HG03558 (cell line): ENCODE results near the gene TNNT2.

Experiments
- ATAC-seq: cut with Tn5 transposase; IDR thresholded peaks from one replicate; pipeline ENCODE4 v1.9.1; 2021; ENCODE audit warnings: moderate number of reproducible peaks; ENCODE audit not compliant: unreplicated experiment; ENCODE audit errors: extremely low read depth

TNNT2 gene

GRCh38 chr1:201377611-201378092 is at the start of gene TNNT2:
TNNT2 (minus strand) TSS chr1:201377680; CDS start chr1:201373254, 4,426 bp downstream.
- ATAC-seq = no peak

- ATAC-seq = no peak
Measured at GRCh38 chr1:201426479-201427310, 49.2 kb upstream of the TNNT2 start.

GRCh38 chr1:201424146-201424545 is 46.7 kb upstream of the TNNT2 start:
- no peak for ATAC-seq

GRCh38 chr1:201423655-201424054 is 46.2 kb upstream of the TNNT2 start:
- no peak for ATAC-seq

- ATAC-seq = no peak
Measured at GRCh38 chr1:201422436-201423030, 45.1 kb upstream of the TNNT2 start.

GRCh38 chr1:201422026-201422425 is 44.5 kb upstream of the TNNT2 start:
- no peak for ATAC-seq

- ATAC-seq = no peak
Measured at GRCh38 chr1:201421041-201421440, 43.6 kb upstream of the TNNT2 start.

GRCh38 chr1:201420608-201421002 is 43.1 kb upstream of the TNNT2 start:
- no peak for ATAC-seq

GRCh38 chr1:201419746-201420607 is 42.5 kb upstream of the TNNT2 start:
- ATAC-seq = no peak

GRCh38 chr1:201419256-201419655 is 41.8 kb upstream of the TNNT2 start:
- ATAC-seq = no peak

- ATAC-seq = no peak
Measured at GRCh38 chr1:201418461-201418860, 41.0 kb upstream of the TNNT2 start.

GRCh38 chr1:201414051-201414738 is 36.7 kb upstream of the TNNT2 start:
- ATAC-seq = no peak

DNA sequence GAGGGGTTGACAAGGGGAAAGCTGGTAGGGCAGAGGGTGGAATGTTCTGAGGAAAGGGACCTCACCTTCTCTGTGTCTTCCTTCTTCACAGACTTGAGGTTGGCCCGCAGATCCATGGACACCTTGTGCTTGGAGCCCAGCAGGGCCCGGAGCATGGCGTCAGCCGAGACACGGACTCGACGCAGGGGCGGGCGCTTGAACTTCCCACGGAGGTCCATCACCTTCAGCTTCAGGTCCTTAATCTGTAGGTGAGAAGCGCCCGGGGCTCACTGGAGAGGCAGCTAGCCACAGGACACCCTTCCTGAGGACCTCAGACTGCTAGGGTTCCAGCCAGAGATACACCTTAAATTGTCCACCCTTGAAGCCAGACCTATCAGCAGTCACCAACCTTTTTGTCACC is 33.8 kb upstream of the TNNT2 start:
- no peak for ATAC-seq

DNA sequence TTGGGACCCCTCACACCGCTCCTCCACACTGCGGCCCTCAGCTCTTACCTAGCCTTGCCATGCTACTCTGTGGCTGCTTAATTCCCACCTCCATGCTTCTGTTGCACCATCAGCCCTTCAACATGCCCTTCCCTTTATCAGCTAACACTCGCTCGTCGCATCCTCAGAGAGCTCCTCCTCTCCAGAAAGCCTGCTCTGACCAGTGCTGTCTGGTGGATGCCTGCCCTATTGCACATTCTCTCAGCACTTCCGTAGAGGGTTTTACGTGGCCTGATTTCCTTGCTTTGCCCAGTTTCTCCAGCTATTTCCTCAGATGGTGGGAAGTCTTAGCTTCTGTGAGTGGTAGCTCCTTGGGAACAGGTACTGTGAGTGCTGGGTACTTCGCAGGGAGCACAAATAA is 32.0 kb upstream of the TNNT2 start:
- no peak for ATAC-seq

- no peak for ATAC-seq
Measured at GRCh38 chr1:201408834-201409200, 31.3 kb upstream of the TNNT2 start.

DNA sequence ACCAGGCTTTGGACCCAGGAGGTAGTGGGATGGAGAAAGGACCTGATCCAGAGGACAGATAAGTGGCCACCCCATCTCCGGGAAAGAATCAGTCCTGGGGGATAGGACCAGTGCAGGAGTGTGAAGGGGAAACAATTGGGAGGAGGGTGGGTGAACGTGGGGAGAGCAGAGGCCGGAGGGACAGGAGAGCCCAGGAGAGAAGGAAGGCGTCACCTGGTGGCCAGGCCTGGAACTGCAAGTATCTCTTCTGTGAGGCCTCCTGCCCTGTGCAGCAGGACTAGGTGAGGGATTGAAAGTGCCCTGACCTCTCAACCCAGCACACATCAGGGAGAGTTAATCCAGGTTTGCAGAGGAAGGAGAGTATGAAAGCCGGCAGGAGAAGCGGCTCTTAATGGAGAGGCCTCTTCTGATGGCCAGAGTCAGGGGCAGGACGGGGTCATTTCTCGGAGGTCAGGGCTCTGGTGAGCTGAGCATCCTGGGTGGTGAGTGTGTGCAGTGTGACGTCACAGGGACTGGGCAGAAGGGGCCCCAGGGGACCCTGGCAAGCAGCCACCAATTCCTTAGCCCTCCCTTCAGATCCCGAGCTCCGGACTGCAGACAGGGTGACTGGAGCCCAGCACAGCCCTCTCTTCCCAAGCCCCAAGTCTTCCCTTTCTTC is 30.8 kb upstream of the TNNT2 start:
- ATAC-seq = no peak

- no peak for ATAC-seq
Measured at GRCh38 chr1:201406831-201407406, 29.4 kb upstream of the TNNT2 start.

GRCh38 chr1:201405484-201405831 is 28.0 kb upstream of the TNNT2 start:
- no peak for ATAC-seq

GRCh38 chr1:201404722-201405483 is 27.4 kb upstream of the TNNT2 start:
- no peak for ATAC-seq
